ENCODE results near the gene USP40.

- TF ChIP-seq TARDBP (IDR thresholded peaks at IDR 0.05) (no peak), FOXM1 (IDR thresholded peaks at IDR 0.05; ENCODE audit: borderline replicate concordance) (no peak), FOXA1 (IDR thresholded peaks at IDR 0.05) (no peak), ARNT (IDR thresholded peaks at IDR 0.05) (no peak), NFRKB (IDR thresholded peaks at IDR 0.05) (no peak), SUZ12 (IDR thresholded peaks at IDR 0.05) (no peak), ZNF384 (IDR thresholded peaks at IDR 0.05) (no peak), BHLHE40 (IDR thresholded peaks at IDR 0.05; ENCODE audit: borderline replicate concordance) (no peak), FOXK2 (IDR thresholded peaks at IDR 0.05) (no peak)
Measured at GRCh38 chr2:233566141-233566956, at the start of gene USP40.

Data from HEK293T (cell line).